ENCODE measurements around the gene GRB14.
"Not testable (repeated sequence)": the region's sequence is repeated elsewhere in the genome, so short reads cannot be mapped to it uniquely, and the experiment has no call there.

The GRB14 gene

GRCh38 chr2:164560902-164561301, 60.4 kb downstream of the GRB14 start:
- TF ChIP-seq ZFX (IDR thresholded peaks at IDR 0.05; ENCODE audit: borderline replicate concordance), result no peak
- TF ChIP-seq, protein P1, sequence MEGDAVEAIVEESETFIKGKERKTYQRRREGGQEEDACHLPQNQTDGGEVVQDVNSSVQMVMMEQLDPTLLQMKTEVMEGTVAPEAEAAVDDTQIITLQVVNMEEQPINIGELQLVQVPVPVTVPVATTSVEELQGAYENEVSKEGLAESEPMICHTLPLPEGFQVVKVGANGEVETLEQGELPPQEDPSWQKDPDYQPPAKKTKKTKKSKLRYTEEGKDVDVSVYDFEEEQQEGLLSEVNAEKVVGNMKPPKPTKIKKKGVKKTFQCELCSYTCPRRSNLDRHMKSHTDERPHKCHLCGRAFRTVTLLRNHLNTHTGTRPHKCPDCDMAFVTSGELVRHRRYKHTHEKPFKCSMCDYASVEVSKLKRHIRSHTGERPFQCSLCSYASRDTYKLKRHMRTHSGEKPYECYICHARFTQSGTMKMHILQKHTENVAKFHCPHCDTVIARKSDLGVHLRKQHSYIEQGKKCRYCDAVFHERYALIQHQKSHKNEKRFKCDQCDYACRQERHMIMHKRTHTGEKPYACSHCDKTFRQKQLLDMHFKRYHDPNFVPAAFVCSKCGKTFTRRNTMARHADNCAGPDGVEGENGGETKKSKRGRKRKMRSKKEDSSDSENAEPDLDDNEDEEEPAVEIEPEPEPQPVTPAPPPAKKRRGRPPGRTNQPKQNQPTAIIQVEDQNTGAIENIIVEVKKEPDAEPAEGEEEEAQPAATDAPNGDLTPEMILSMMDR (IDR thresholded peaks at IDR 0.05), result no peak
- no peak overlapping the region for H3K27ac ChIP-seq

GRCh38 chr2:164560181-164560792, 61.0 kb downstream of the GRB14 start:
- TF ChIP-seq, protein P1 (IDR thresholded peaks at IDR 0.05), result peak; percentile 59
- TF ChIP-seq ZFX (IDR thresholded peaks at IDR 0.05; ENCODE audit: borderline replicate concordance), result no peak

GRCh38 chr2:164558450-164558849, 62.8 kb downstream of the GRB14 start:
- H3K27ac ChIP-seq, result no peak overlapping the region
- TF ChIP-seq, protein P1 (IDR thresholded peaks at IDR 0.05), result no peak
- TF ChIP-seq ZFX (IDR thresholded peaks at IDR 0.05; ENCODE audit: borderline replicate concordance), result no peak

More at GRCh38 chr2:164560181-164560792, 61.0 kb downstream of the GRB14 start:
- H3K27ac ChIP-seq, result no peak overlapping the region

DNA sequence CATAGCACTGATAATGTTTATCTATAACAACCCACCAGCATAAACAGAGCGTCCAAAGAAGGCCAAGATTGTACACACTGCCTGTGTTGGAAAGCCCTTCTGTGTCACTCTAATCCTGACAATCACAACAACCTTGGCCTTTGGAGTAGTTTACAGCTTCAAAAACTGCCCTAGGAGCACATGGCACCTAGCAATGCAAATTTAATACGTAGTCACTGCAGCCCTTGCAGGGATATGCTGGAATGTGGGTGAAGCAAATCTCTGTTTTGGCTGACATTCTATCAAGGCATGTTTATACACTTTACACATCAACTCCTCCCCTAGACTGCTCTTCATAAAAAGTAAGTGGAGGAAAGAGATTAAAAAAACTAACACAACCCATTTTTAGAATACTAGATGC, 66.8 kb downstream of the GRB14 start:
- TF ChIP-seq ZFX (IDR thresholded peaks at IDR 0.05; ENCODE audit: borderline replicate concordance), result no peak
- TF ChIP-seq, protein P1 (IDR thresholded peaks at IDR 0.05), result no peak
- no peak overlapping the region for H3K27ac ChIP-seq

DNA sequence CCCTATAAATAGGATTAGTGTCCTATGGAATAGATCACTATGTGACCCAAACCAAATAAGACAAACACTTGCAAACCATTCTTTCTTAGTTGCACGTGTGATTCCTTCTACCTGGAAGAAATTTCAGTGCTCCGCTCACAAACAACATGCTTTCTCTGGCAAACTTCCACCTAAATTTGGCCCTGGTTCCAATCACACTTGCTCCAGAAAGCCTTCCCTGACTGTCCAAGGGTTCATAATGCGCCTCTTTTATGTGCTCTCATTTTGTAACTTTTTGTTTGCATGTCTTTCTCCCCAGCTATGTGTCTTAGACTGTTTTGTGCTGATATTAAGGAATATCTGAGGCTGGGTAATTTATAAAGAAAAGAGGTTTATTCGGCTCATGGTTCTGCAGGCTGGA, 69.8 kb downstream of the GRB14 start:
- no peak for TF ChIP-seq ZFX (IDR thresholded peaks at IDR 0.05; ENCODE audit: borderline replicate concordance)
- TF ChIP-seq, protein P1 (IDR thresholded peaks at IDR 0.05), result no peak
- no peak overlapping the region for H3K27ac ChIP-seq

DNA sequence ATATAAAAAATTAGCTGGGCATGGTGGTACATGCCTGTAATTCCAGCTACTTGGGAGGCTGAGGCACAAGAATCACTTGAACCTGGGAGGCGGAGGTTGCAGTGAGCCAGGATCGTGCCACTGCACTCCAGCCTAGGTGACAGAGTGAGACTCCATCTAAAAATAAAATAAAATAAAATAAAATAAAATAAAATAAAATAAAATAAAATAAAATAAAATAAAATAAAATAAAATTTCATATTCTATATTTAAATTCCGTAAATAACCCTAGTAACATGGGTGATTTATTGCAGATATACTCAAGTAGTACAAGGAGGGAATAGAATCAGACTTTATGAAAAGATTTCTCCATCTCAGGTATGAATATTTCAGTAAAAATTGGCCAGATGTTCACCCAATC, 71.6 kb downstream of the GRB14 start:
- not testable (repeated sequence) for H3K27ac ChIP-seq

DNA sequence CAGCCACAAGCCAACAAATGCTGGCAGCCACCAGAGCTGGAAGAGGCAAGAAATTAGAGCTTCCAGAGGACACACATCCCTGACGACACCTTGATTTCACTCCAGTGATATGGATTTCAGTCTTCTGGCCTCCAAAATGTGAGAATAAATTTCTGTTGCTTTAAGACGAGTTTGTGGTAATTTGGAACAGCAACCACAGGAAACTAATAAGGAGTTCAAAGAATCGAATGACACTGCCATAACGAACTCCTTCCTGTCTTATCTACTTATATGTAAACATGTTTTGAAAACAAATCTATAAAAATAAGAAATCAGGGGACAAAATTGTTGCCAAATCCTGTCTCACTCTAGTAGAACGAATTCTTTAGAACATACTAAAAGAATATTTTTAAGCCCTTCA, 75.8 kb downstream of the GRB14 start:
- no peak overlapping the region for H3K27ac ChIP-seq
- TF ChIP-seq ZFX (IDR thresholded peaks at IDR 0.05; ENCODE audit: borderline replicate concordance), result no peak
- TF ChIP-seq, protein P1 (IDR thresholded peaks at IDR 0.05), result no peak

GRCh38 chr2:164542581-164543021, 78.7 kb downstream of the GRB14 start:
- TF ChIP-seq ZFX (IDR thresholded peaks at IDR 0.05; ENCODE audit: borderline replicate concordance), result no peak
- TF ChIP-seq, protein P1 (IDR thresholded peaks at IDR 0.05), result no peak
- H3K27ac ChIP-seq, result no peak overlapping the region
